LNCaP clone FGC (cell line): ENCODE measurements around the gene RAD51B.

Experiments
- DNase-seq: peaks from one replicate; pipeline ENCODE4 v3.0.0-alpha.2; 2011; ENCODE audit warnings: low read depth
- H3K4me3 ChIP-seq: 2 replicates; pipeline ENCODE4 v1.5.1; 2011; ENCODE audit warnings: mild to moderate bottlenecking, low read depth, low read length, control low read depth
- CTCF ChIP-seq: IDR thresholded peaks from 2 replicates; pipeline ENCODE4 v1.5.1; 2012; ENCODE audit warnings: mild to moderate bottlenecking; ENCODE audit not compliant: control insufficient read depth, insufficient read depth; ENCODE audit errors: extremely low read depth

Gene RAD51B

GRCh38 chr14:68710776-68711175, 891.2 kb downstream of the RAD51B start:
- no peak for TF ChIP-seq CTCF
- no peak for DNase-seq
- no peak overlapping the region for H3K4me3 ChIP-seq

- TF ChIP-seq CTCF = no peak
- H3K4me3 ChIP-seq = no peak overlapping the region
- no peak for DNase-seq
These were observed 892.2 kb downstream of the RAD51B start for GRCh38 chr14:68711561-68712309.

DNA sequence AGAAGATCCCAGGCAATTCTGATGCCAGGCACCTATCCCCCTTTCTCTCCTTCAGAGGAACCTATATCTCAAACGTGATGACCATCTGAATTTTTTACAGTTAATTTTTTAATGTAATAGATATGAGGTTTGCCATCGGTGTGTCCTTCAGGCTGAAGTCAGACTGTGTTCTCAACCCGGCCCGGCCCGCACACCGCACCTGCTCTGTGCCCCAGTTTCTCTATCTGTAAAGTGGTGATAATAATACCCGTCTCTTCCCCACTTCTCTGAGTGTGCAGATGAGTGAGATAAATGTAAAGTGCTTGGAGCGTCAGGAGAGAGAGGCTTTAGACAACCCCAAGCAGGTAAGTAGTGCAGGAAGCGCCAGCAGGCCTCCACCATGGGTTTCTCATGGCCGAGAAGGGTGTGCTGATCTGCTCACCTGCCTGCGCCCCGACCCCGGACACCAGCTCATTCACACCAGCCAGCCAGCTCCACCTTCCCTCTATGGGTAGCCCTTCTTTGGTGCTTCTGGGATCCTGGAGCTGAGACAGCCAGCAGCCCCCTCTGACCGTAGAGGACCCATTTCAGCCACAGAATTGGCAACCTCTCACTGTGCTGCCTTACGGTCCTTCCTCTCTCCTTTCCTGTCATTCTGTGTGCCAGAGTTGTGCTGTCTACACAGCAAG, 893.3 kb downstream of the RAD51B start:
- TF ChIP-seq CTCF = no peak

GRCh38 chr14:68713782-68714181, 894.2 kb downstream of the RAD51B start:
- TF ChIP-seq CTCF = no peak
- H3K4me3 ChIP-seq = no peak overlapping the region
- no peak for DNase-seq

More for the DNA sequence above, 893.3 kb downstream of the RAD51B start:
- H3K4me3 ChIP-seq = no peak overlapping the region
- DNase-seq = no peak

DNA sequence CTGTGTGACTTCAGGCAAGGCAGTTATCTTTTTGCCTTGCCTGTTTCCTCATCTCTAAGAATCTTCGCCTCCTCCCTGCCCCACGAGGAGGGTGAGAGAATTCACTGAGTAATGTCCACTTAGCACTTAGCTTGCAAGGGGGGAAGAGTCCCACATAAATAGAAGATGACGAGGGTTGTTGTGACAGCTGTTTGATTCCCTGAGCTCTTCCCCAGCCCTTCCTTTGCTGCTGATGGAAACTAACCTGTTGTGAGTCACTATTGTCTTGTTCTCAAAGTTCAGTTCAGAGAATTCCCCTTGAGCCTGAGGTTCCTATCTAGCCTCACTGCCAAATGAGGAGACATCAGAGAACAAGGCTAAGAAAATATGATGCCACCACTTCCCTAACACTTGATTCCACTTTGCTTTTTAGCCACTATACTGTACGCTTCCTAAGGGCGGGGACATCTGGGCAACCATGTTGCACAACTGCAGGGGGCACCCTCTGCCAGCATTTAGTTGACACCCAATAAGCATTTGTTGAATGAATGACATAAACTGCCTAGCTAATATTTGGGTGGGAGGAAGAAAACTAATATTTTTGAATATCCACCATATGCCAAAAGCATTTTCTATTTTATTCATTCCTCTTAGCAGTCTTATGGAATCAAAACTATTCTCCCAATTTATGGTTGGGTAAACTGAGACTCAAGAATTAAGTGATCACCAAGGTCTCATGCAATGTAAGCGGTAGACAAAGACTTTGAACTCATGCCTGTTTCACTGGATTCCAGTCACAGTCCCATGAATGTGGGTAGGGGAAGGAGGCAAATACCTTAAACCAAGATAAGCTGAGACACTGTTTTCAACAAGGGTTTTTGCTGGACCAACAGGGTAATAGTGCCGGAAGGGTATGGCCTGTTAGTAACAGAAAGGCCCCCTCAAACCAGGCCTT, 895.7 kb downstream of the RAD51B start:
- TF ChIP-seq CTCF = no peak
- no peak overlapping the region for H3K4me3 ChIP-seq
- DNase-seq = no peak

DNA sequence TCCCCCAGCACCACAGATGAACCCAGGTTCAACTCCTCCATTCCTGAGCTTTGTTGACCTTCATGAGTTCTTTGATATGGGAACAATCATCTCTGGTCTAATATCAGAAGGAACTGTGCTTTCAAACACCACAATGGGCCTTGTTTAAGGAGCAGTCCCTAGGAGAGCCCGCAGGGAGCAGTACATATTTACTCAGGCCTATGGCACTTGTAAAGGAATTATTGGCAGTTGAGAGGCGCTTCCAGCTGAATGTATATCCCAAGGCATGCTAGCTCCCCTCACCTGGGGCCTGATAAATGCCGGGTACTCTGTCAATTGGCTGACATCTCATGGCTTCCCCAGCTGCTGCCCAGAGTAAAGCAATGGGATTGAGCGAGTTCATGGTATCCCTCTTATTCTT, 897.1 kb downstream of the RAD51B start:
- H3K4me3 ChIP-seq = no peak overlapping the region
- no peak for DNase-seq
- TF ChIP-seq CTCF = no peak
